Loucy (cell line): ENCODE data around the gene TGM3.

Source experiments
- EZH2phosphoT487 ChIP-seq: fragments of 200-600 bp; IDR thresholded peaks from 2 replicates; pipeline ENCODE4 v1.6.1; 2018; ENCODE audit warnings: antibody characterized with exemption, mild to moderate bottlenecking, moderate library complexity, borderline replicate concordance
- TF ChIP-seq, protein P1 (sequence below): fragments of 200-600 bp; sonication (generic); conservative IDR thresholded peaks from 2 replicates; pipeline ENCODE4 v1.5.1; 2014; ENCODE audit warnings: mild to moderate bottlenecking, antibody characterized with exemption, low read length

DNA sequence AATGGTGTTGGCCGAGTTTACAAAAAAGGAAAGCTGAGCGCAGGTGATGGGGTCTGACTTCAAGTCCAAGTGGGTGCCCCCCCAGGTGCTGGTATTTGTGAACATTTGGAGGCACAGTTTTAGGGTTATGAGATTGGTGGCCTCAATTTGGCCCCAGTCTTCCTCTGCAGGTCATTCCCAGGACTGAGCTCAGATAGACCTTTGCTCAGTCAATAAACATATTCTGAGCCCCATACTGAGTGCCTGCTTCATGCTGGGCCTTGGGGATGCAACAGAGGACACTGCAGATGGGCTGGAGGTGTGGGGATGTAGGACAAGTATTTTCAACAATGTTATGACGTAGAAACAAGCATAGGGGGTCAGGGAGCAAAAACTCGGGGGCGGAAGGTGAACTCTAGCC, 33.5 kb downstream of the TGM3 start:
- TF ChIP-seq, protein P1, sequence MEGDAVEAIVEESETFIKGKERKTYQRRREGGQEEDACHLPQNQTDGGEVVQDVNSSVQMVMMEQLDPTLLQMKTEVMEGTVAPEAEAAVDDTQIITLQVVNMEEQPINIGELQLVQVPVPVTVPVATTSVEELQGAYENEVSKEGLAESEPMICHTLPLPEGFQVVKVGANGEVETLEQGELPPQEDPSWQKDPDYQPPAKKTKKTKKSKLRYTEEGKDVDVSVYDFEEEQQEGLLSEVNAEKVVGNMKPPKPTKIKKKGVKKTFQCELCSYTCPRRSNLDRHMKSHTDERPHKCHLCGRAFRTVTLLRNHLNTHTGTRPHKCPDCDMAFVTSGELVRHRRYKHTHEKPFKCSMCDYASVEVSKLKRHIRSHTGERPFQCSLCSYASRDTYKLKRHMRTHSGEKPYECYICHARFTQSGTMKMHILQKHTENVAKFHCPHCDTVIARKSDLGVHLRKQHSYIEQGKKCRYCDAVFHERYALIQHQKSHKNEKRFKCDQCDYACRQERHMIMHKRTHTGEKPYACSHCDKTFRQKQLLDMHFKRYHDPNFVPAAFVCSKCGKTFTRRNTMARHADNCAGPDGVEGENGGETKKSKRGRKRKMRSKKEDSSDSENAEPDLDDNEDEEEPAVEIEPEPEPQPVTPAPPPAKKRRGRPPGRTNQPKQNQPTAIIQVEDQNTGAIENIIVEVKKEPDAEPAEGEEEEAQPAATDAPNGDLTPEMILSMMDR: no peak
- TF ChIP-seq EZH2phosphoT487: no peak
